ENCODE data around the gene MYH8. TPM values are rescaled to one million over a fixed set of nuclear protein-coding genes. Genes with fewer than 3 reads are reported as not detected.

MYH8 gene
- polyA plus RNA-seq, 1 of the 3 experiments (the other 2 are of a cell fraction), result under 0.01 TPM

Other genes with a start within 250 kb of the MYH8 start
- 0.12 and 0.24 TPM in 2 replicates for gene GAS7, start 223.3 kb downstream of the MYH8 start, polyA plus RNA-seq (2012; rRNA removed)
- gene MYH13, start 48.9 kb downstream of the MYH8 start, polyA plus RNA-seq (2012; rRNA removed), result not detected in 2 replicates
- not detected in 2 replicates for gene MYH4, start 47.6 kb upstream of the MYH8 start, polyA plus RNA-seq (2012; rRNA removed)
- 0.03 and 0.06 TPM in 2 replicates for gene MYH1, start 96.6 kb upstream of the MYH8 start, polyA plus RNA-seq (2012; rRNA removed)
- 0.10 and 0.19 TPM in 2 replicates for gene MYH2, start 127.7 kb upstream of the MYH8 start, polyA plus RNA-seq (2012; rRNA removed)
- 2.7 and 3.4 TPM in 2 replicates for gene MYH3, start 235.4 kb upstream of the MYH8 start, polyA plus RNA-seq (2012; rRNA removed)